ENCODE measurements around the gene ATRIP. TPM values are rescaled to one million over a fixed set of nuclear protein-coding genes. Genes with fewer than 3 reads are reported as not detected.

Gene ATRIP
- total RNA-seq, 4 donors from 2014 or later = 7.5 to 10.5 (median 9.3) TPM

DNA sequence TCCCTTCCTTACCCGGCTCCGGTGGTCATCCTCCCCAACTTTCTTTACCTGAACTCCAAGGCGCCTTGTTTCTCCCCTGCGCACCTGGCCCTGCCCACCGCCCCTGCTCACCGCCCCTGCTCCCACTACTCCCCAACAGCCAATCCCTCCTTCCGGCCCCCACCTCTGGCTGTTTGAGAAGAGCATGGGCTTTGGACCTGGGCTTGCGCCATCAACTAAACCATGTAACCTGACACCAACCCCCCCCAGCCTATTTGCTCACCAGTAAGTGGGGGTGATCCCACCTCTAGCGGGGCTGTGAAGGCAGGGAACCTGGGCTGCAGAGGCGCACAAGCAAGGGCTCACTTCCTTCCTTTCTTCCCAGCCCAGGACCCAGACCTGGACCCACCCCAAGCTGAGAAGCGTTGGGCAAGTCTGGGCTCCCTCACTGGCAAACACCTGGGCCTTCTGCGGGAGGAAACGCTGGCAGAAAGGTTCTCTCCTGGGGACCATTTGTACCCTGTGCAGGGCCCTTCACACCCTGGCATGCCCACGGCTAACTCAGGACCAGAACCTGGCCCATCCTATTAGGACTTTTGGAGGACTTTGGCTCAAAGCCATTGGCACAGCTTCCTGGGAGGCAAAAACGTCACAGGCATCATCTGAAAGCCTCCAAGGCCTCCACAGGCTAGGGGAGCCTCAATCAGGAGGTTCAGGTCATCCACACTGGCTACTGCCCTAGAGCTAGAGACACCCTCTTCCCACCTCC, 16.4 kb upstream of the ATRIP start, which contains the start of gene PLXNB1:
TSS of gene PLXNB1 (minus strand) at position 127 of the 748 bp plus-strand sequence. CDS start 5,475 bp downstream, outside the sequence.
- no peaks in the 10 kb centered on the region for H3K9me3 ChIP-seq
- peaks cover 0 to 86% (median 41%) of the 10 kb centered on the region in 4 donors for H3K4me1 ChIP-seq
- peak; percentile 61 to 82 for DNase-seq (ENCODE audit: low spot score in 2 of 2)
- 20 to 21% methylated on average over 10 to 15 of the region's 15 CpGs for WGBS, 2 donors
- H3K27ac ChIP-seq = peak within 1 kb of the TSS; percentile 95 to 98 (median 96)
- H3K36me3 ChIP-seq = peaks cover 0 to 17% (median 4%) of the 10 kb centered on the region in 3 donors
- no peaks in the 10 kb centered on the region for H3K27me3 ChIP-seq
- peak within 1 kb of the TSS; percentile 74 to 87 (median 80) for H3K4me3 ChIP-seq
- TF ChIP-seq POLR2A (IDR thresholded peaks at IDR 0.05) (peak in 1 of 2 donors; percentile 41), EP300 (IDR thresholded peaks at IDR 0.05) (peak in 1 of 2 donors; percentile 6)
- TF ChIP-seq, protein P1, sequence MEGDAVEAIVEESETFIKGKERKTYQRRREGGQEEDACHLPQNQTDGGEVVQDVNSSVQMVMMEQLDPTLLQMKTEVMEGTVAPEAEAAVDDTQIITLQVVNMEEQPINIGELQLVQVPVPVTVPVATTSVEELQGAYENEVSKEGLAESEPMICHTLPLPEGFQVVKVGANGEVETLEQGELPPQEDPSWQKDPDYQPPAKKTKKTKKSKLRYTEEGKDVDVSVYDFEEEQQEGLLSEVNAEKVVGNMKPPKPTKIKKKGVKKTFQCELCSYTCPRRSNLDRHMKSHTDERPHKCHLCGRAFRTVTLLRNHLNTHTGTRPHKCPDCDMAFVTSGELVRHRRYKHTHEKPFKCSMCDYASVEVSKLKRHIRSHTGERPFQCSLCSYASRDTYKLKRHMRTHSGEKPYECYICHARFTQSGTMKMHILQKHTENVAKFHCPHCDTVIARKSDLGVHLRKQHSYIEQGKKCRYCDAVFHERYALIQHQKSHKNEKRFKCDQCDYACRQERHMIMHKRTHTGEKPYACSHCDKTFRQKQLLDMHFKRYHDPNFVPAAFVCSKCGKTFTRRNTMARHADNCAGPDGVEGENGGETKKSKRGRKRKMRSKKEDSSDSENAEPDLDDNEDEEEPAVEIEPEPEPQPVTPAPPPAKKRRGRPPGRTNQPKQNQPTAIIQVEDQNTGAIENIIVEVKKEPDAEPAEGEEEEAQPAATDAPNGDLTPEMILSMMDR (IDR thresholded peaks at IDR 0.05) = no peak

DNA sequence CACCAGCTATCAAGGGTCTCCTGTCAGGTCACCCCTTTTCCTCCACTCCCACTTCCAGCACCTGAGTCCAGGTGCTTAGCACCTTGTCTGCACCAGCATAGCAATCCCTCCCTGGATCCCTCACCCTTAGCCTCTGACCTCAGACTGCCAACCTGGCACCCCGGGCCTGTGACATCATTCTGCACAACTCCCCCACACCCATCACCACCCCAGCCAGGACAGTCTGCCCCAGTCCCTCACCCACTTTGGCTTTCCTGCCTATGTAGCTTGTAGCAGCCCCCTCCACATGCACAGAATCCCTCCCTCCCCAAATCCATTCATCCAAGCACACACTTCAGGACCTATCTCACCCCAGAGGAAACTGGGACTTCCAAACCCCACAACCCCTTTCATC, 15.8 kb upstream of the ATRIP start:
- DNase-seq (ENCODE audit: low spot score in 2 of 2) = no peak
- TF ChIP-seq, protein P1 (IDR thresholded peaks at IDR 0.05) = no peak
- TF ChIP-seq POLR2A (IDR thresholded peaks at IDR 0.05) (no peak), EP300 (IDR thresholded peaks at IDR 0.05) (no peak)
- H3K4me3 ChIP-seq = no peak overlapping the region

DNA sequence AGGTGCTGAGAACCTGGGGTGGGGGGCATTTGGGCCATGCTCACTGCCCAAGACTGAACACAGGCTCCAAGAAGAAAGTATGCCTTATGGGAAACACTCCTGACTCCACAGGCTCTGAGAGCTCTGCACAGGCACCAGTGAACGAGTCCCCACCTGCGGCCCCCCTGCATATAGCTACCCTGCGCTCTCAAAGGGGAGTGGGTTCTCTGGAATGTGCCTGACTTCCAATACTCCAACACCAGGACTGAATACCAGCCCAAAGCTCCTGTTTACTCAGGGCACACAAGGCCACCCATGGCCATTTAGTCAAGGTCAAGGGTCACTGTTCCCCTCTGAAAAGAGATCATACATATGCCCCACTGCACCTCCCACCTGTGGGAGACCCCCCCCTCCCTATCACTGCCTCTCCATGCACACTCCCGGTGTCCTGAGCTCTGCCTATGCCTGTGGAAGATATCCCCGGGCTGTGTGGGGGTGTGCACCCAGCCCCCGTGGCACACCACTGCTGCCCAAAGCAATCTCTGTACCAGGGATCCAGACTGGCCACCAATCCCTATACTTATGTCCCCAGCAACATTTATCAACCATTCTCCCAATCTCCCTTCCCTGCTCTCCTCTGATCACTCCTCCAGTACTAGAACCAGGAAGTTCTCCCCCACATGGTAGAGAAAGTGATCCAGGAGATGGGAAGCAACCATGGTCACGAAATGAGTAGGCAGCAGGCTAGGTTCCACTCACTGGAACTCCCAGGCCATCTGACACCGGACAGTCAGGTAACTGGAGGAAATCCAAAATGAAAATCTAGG, 15.1 kb upstream of the ATRIP start:
- TF ChIP-seq, protein P1 (IDR thresholded peaks at IDR 0.05) = no peak
- TF ChIP-seq EP300 (IDR thresholded peaks at IDR 0.05) (no peak), POLR2A (IDR thresholded peaks at IDR 0.05) (no peak)
- Histone ChIP-seq H3K27me3 (no peaks in the 10 kb centered on the region), H3K4me3 (no peak overlapping the region), H3K27ac (peak overlapping the region in 3 of 4 donors; percentile 95 to 98 (median 95)), H3K4me1 (peaks cover 0 to 86% (median 36%) of the 10 kb centered on the region in 4 donors), H3K9me3 (no peaks in the 10 kb centered on the region), H3K36me3 (peaks cover 0 to 17% (median 4%) of the 10 kb centered on the region in 3 donors)
- no peak for DNase-seq (ENCODE audit: low spot score in 2 of 2)
- WGBS, 2 donors = 87 to 94% methylated on average over 8 of the region's 8 CpGs

More for the DNA sequence above, 15.8 kb upstream of the ATRIP start:
- 90 to 93% methylated on average over 1 of the region's 1 CpG for WGBS, 2 donors
- peaks cover 0 to 86% (median 40%) of the 10 kb centered on the region in 4 donors for H3K4me1 ChIP-seq
- H3K27me3 ChIP-seq = no peaks in the 10 kb centered on the region
- peaks cover 0 to 17% (median 4%) of the 10 kb centered on the region in 3 donors for H3K36me3 ChIP-seq
- no peaks in the 10 kb centered on the region for H3K9me3 ChIP-seq
- peak overlapping the region; percentile 95 to 98 (median 96) for H3K27ac ChIP-seq

DNA sequence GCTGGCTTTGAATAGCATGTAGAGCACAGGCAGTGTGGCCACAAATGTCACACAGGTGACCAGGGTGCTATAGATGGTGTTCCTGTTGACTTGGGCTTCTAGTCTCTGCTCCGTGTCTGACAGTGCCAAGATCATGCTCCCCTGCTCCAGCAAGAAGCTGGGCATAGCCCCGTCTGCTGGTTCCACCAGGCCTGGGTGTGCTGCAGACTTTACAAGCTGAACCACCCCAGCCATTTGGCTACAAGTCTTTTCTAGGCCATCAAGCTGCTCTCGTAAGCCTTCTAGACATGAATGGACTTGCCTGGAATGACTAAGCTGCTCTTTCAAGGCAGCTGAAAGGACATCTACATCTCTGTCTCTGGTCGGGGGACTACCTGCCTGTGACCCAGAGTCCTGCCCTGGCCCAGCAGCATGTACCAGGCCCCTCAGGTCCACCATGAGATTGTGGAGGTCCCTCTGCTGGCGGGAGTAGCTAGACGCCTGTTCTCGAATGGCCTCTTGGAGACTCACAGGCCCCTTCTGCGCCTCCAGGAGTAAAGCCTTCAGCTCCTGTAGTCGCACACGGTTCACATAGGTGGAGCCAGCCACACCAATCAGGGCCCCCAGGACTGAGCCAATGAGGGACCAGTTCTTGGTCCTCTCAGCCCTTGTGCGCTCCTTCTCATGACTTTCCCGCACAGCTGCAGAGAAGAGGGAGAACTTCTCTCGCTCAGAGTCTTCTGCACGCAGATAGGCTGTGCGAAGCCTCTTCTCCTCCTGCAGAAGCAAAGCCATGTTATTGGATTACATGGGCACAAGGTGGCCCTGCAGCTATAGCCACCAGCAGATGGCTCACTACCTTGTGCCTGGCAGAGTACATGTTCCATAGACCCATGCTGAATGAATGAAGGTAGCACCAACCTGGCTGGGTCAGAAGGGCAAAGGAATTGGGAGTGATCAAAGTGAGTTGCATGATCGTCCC, 13.8 kb upstream of the ATRIP start:
- DNase-seq (ENCODE audit: low spot score in 2 of 2) = no peak
- WGBS, 2 donors = 77 to 79% methylated on average over 16 of the region's 16 CpGs
- H3K27me3 ChIP-seq = no peaks in the 10 kb centered on the region
- peaks cover 0 to 17% (median 4%) of the 10 kb centered on the region in 3 donors for H3K36me3 ChIP-seq
- peaks cover 0 to 74% (median 27%) of the 10 kb centered on the region in 4 donors for H3K4me1 ChIP-seq
- no peaks in the 10 kb centered on the region for H3K9me3 ChIP-seq
- peak overlapping the region in 1 of 4 donors; percentile 40 for H3K4me3 ChIP-seq
- H3K27ac ChIP-seq = peak overlapping the region; percentile 60 to 98 (median 79)
- TF ChIP-seq POLR2A (IDR thresholded peaks at IDR 0.05) (no peak), EP300 (IDR thresholded peaks at IDR 0.05) (no peak)
- TF ChIP-seq, protein P1 (IDR thresholded peaks at IDR 0.05) = peak in 1 of 5 experiments; percentile 3

Data from tibial nerve (tissue), 4 donors.